Lung (tissue), 12 donors: ENCODE data around the gene TENT5C. TPM values are rescaled to one million over a fixed set of nuclear protein-coding genes. Genes with fewer than 3 reads are reported as not detected.

Experiments
- ATAC-seq: fragments of 200-7000 bp; cut with Tn5 transposase; one replicate; pipeline ENCODE4 v1.9.1; 2020; ENCODE audit warnings: moderate number of reproducible peaks; ENCODE audit not compliant: insufficient read depth, low FRiP score
- DNase-seq, 3 donors: peaks; one replicate each; pipeline ENCODE4 v3.0.0-alpha.2; 2013 to 2017
- H3K27ac ChIP-seq, 2 donors: one replicate each; pipeline ENCODE4 v1.5.1; 2013; ENCODE audit warnings: mild to moderate bottlenecking in 2 of 2, moderate library complexity in 2 of 2, control low read depth in 1 of 2, inconsistent platforms in 1 of 2, low read depth in 1 of 2, low read length in 1 of 2
- H3K27me3 ChIP-seq, 3 donors: one replicate each; pipeline ENCODE4 v1.5.1; 2013; ENCODE audit warnings: low read length in 2 of 3; ENCODE audit not compliant: control insufficient read depth in 3 of 3, insufficient read depth in 3 of 3
- H3K36me3 ChIP-seq, 4 donors: one replicate each; pipeline ENCODE4 v1.5.1; 2013; ENCODE audit warnings: low read length in 4 of 4, mild to moderate bottlenecking in 1 of 4, moderate library complexity in 1 of 4; ENCODE audit not compliant: control insufficient read depth in 4 of 4, insufficient read depth in 4 of 4
- H3K4me1 ChIP-seq, 5 donors: one replicate each; pipeline ENCODE4 v1.5.1; 2013; ENCODE audit warnings: low read length in 5 of 5, mild to moderate bottlenecking in 2 of 5, moderate library complexity in 1 of 5; ENCODE audit not compliant: control insufficient read depth in 5 of 5, insufficient read depth in 5 of 5
- H3K4me3 ChIP-seq: one replicate; pipeline ENCODE4 v1.5.1; 2013; ENCODE audit warnings: mild to moderate bottlenecking, control low read depth, moderate library complexity
- H3K9ac ChIP-seq, 2 donors: one replicate each; pipeline ENCODE4 v1.5.1; 2013; ENCODE audit warnings: low read length in 2 of 2, control low read depth in 1 of 2; ENCODE audit not compliant: insufficient read depth in 1 of 2
- H3K9me3 ChIP-seq, 4 donors: one replicate each; pipeline ENCODE4 v1.5.1; 2013; ENCODE audit warnings: low read length in 3 of 4, mild to moderate bottlenecking in 1 of 4, moderate library complexity in 1 of 4; ENCODE audit not compliant: control insufficient read depth in 4 of 4, insufficient read depth in 3 of 4
- WGBS, 2 donors: extraction: QIAGEN DNeasy Blood & Tissue Kit; methylation state at CpG; one replicate each; pipeline ENCODE4 v1.1.7; 2013; 5-methylcytosine and 5-hydroxymethylcytosine counted together
- polyA plus RNA-seq, 2 donors: library from polyadenylated mRNA; stranded (reverse); fragments of 200-250 nt; gene quantifications; one replicate each; pipeline ENCODE4 v1.2.1, GENCODE V29; 2013
- total RNA-seq, 2 donors: library from RNA; depleted of rRNA in 1 of 2; stranded (reverse); fragments of >200 nt in 1 of 2; gene quantifications; one replicate each; pipeline ENCODE4 v1.2.1, GENCODE V29; 2014 to 2021
- TF ChIP-seq, protein P1 (sequence below): IDR thresholded peaks from 2 replicates; pipeline ENCODE4 v1.5.1; 2012; ENCODE audit warnings: mild to moderate bottlenecking; ENCODE audit errors: control extremely low read depth, extremely low read depth
- donor health status: control.
- donor health status: control.
- donor health status: Bipolar disorder and iron deficiency.
- donor health status: healthy.
- donor health status: DM: yes; HTN: yes; CAD: no.

TENT5C gene
- total and polyA plus RNA-seq, 4 donors = 2.7 to 39.0 (median 17.5) TPM

DNA sequence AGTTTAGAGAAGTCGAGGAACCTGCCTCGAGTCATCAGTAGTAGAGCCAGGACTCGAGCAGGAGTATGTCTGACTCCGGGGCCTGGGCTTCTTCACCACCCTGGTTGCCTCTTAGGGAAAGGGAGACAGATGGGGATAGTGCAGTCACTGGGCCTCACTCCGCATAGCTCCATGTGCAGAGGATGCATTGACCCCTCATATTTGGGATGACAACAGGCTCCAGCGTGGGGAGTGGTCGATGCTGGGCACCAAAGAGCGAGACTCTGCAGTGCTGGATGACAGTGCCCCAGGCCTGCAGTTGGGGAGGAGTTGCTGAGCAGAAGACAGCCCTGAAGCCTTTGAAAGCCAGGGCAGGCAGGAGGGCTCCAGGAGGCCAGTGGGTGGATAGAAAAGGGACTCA, 20.8 kb upstream of the TENT5C start:
- ATAC-seq (no peak), DNase-seq (no peak)
- Histone ChIP-seq H3K9me3 (no peaks in the 10 kb centered on the region), H3K27me3 (no peaks in the 10 kb centered on the region), H3K9ac (no peak overlapping the region), H3K4me3 (no peak overlapping the region), H3K27ac (no peak overlapping the region), H3K36me3 (no peaks in the 10 kb centered on the region), H3K4me1 (peaks cover 0 to under 1% (median 0%) of the 10 kb centered on the region in 5 donors)
- TF ChIP-seq, protein P1, sequence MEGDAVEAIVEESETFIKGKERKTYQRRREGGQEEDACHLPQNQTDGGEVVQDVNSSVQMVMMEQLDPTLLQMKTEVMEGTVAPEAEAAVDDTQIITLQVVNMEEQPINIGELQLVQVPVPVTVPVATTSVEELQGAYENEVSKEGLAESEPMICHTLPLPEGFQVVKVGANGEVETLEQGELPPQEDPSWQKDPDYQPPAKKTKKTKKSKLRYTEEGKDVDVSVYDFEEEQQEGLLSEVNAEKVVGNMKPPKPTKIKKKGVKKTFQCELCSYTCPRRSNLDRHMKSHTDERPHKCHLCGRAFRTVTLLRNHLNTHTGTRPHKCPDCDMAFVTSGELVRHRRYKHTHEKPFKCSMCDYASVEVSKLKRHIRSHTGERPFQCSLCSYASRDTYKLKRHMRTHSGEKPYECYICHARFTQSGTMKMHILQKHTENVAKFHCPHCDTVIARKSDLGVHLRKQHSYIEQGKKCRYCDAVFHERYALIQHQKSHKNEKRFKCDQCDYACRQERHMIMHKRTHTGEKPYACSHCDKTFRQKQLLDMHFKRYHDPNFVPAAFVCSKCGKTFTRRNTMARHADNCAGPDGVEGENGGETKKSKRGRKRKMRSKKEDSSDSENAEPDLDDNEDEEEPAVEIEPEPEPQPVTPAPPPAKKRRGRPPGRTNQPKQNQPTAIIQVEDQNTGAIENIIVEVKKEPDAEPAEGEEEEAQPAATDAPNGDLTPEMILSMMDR = no peak
- WGBS, 2 donors = 93 to 94% methylated on average over 8 of the region's 8 CpGs

DNA sequence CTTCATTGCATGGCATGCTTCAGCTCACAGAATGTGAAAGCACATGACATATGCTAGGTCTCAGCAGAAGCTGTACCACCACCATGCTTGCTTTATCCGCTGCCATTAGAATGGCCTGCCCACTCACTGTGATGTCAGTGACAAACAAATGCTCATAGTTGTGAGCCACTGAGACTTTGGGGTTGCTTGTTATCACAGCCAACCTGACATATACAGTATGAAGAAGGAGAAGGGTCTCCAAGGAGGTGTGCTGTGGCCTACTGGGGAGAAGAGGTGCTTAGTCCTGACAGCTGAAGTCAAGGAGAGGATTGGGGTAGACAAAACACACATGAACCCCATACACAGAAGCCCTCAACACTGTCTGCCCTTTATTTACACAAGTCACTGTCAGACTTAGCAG, 19.5 kb upstream of the TENT5C start:
- TF ChIP-seq, protein P1 = no peak
- Histone ChIP-seq H3K4me3 (no peak overlapping the region), H3K9me3 (no peaks in the 10 kb centered on the region), H3K27me3 (no peaks in the 10 kb centered on the region), H3K36me3 (no peaks in the 10 kb centered on the region), H3K27ac (no peak overlapping the region), H3K9ac (no peak overlapping the region), H3K4me1 (peaks cover 0 to 11% (median 0%) of the 10 kb centered on the region in 5 donors)
- ATAC-seq = no peak
- 96 to 97% methylated on average over 1 of the region's 1 CpG for WGBS, 2 donors
- DNase-seq = no peak

DNA sequence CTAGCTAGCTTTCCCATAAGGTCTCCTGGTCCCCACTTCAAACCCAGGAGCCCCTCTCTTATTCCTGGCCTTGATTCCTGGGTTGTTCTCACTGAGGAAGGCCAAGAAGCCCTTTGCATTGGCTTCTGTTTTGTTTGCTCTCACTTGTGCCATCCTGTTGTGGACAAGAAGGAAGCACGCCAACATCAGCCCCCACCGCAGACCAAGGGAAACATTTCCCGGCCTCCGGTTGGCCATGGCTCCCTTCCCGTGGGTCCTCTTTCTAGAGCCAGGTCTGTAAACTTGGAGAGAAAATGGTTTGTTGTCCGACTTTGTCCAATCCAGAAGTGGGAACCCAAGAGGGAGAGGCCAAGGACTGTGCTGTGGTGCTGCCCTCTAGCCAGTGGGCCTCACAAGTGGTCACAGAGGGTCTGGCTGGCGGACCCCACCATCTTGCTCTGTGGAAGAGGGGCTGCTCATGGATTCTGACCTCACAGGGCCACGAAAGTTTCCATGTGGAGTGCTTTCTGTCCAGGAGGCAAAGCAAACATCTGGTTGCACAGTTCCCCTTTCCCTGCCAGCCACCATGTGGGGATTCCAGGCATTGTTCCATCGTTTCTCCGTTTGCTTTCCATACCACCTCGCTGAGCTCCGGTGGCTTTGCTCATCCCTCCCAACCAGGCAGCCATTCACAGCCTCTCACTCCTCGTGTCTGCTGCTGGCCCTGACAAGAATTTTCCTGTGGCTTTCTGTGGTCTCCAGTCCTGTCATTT, 18.9 kb upstream of the TENT5C start:
- Histone ChIP-seq H3K9me3 (no peaks in the 10 kb centered on the region), H3K4me3 (no peak overlapping the region), H3K4me1 (peaks cover 0 to 12% (median 4%) of the 10 kb centered on the region in 5 donors), H3K36me3 (no peaks in the 10 kb centered on the region), H3K27me3 (no peaks in the 10 kb centered on the region), H3K27ac (no peak overlapping the region), H3K9ac (no peak overlapping the region)
- WGBS, 2 donors = 82 to 85% methylated on average over 13 of the region's 13 CpGs
- TF ChIP-seq, protein P1 = no peak
- ATAC-seq = no peak
- DNase-seq = no peak
